WERI-Rb-1 (cell line): ENCODE measurements around the gene FMN2.

Experiments used
- DNase-seq: peaks from one replicate; pipeline ENCODE4 v3.0.0-alpha.2; 2020
- H3K27ac ChIP-seq: fragments of 250-450 bp; sonication (Bioruptor Pico); 2 replicates; pipeline ENCODE4 v1.5.1; 2020; ENCODE audit warnings: mild to moderate bottlenecking, moderate library complexity
- H3K27me3 ChIP-seq: fragments of 250-450 bp; sonication (Bioruptor Pico); 2 replicates; pipeline ENCODE4 v1.5.1; 2021; ENCODE audit warnings: mild to moderate bottlenecking, low read depth, moderate library complexity; ENCODE audit not compliant: insufficient read depth, severe bottlenecking
- H3K36me3 ChIP-seq: fragments of 250-450 bp; sonication (Bioruptor Pico); 2 replicates; pipeline ENCODE4 v1.5.1; 2020; ENCODE audit warnings: mild to moderate bottlenecking, moderate library complexity
- H3K4me3 ChIP-seq: 2 replicates; pipeline ENCODE4 v1.5.1; 2011; ENCODE audit warnings: low read depth, mild to moderate bottlenecking, control low read depth, low read length
- H3K9me3 ChIP-seq: fragments of 250-450 bp; sonication (Bioruptor Pico); 2 replicates; pipeline ENCODE4 v1.5.1; 2021; ENCODE audit warnings: mild to moderate bottlenecking, moderate library complexity; ENCODE audit not compliant: severe bottlenecking
- TF ChIP-seq, protein P1 (sequence below): IDR thresholded peaks from 2 replicates; pipeline ENCODE4 v1.5.1; 2011; ENCODE audit warnings: low read depth, mild to moderate bottlenecking, control low read depth, inconsistent platforms, low read length

The FMN2 gene

GRCh38 chr1:240091614-240092300, at the start of gene FMN2:
TSS of gene FMN2 (plus strand) at chr1:240091883. CDS start at chr1:240092110, 227 bp downstream.
- H3K27me3 ChIP-seq = no peaks in the 10 kb centered on the region
- H3K27ac ChIP-seq = peak within 1 kb of the TSS; percentile 97
- H3K36me3 ChIP-seq = peaks cover 39% of the 10 kb centered on the region
- peak; percentile 94 for DNase-seq
- H3K4me3 ChIP-seq = peak within 1 kb of the TSS; percentile 91
- peaks cover 8% of the 10 kb centered on the region for H3K9me3 ChIP-seq
- TF ChIP-seq, protein P1, sequence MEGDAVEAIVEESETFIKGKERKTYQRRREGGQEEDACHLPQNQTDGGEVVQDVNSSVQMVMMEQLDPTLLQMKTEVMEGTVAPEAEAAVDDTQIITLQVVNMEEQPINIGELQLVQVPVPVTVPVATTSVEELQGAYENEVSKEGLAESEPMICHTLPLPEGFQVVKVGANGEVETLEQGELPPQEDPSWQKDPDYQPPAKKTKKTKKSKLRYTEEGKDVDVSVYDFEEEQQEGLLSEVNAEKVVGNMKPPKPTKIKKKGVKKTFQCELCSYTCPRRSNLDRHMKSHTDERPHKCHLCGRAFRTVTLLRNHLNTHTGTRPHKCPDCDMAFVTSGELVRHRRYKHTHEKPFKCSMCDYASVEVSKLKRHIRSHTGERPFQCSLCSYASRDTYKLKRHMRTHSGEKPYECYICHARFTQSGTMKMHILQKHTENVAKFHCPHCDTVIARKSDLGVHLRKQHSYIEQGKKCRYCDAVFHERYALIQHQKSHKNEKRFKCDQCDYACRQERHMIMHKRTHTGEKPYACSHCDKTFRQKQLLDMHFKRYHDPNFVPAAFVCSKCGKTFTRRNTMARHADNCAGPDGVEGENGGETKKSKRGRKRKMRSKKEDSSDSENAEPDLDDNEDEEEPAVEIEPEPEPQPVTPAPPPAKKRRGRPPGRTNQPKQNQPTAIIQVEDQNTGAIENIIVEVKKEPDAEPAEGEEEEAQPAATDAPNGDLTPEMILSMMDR = no peak

GRCh38 chr1:240044620-240045019, 47.1 kb upstream of the FMN2 start:
- Histone ChIP-seq H3K4me3 (no peak overlapping the region), H3K36me3 (no peaks in the 10 kb centered on the region), H3K27me3 (no peaks in the 10 kb centered on the region), H3K9me3 (no peaks in the 10 kb centered on the region), H3K27ac (no peak overlapping the region)
- TF ChIP-seq, protein P1 = no peak
- no peak for DNase-seq

- no peaks in the 10 kb centered on the region for H3K36me3 ChIP-seq
- TF ChIP-seq, protein P1 = no peak
- H3K27me3 ChIP-seq = no peaks in the 10 kb centered on the region
- no peak overlapping the region for H3K4me3 ChIP-seq
- H3K9me3 ChIP-seq = no peaks in the 10 kb centered on the region
- peak; percentile 80 for DNase-seq
- peak overlapping the region; percentile 78 for H3K27ac ChIP-seq
These were observed 45.7 kb upstream of the FMN2 start for GRCh38 chr1:240046000-240046399.

DNA sequence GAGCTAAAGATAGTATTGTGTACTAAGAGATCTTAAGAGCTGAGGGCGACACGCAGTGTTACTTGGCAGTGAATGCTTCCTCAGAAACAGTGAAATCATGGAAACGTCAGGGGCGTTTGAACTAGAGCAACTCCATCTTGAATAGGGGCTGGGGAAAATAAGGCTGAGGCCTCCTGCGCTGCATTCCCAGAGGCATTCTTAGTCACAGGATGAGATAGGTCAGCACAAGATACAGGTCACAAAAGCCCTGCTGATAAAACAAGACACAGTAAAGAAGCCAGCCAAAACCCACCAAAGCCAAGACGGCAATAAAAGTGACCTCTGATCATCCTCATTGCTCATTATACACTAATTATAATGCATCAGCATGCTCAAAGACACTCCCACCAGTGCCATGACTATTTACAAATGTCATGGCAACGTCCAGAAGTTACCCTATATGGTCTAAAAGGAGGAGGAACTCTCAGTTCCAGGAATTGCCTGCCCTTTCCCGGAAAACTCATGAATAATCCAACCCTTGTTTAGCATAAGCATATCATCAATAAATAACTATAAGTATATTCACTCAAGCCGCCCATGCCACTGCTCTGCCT, 37.5 kb upstream of the FMN2 start:
- TF ChIP-seq, protein P1 = no peak
- H3K9me3 ChIP-seq = no peaks in the 10 kb centered on the region
- H3K36me3 ChIP-seq = no peaks in the 10 kb centered on the region
- H3K27ac ChIP-seq = no peak overlapping the region
- no peak for DNase-seq
- H3K4me3 ChIP-seq = no peak overlapping the region
- H3K27me3 ChIP-seq = no peaks in the 10 kb centered on the region

- H3K27me3 ChIP-seq = no peaks in the 10 kb centered on the region
- no peak overlapping the region for H3K4me3 ChIP-seq
- DNase-seq = no peak
- no peaks in the 10 kb centered on the region for H3K36me3 ChIP-seq
- no peaks in the 10 kb centered on the region for H3K9me3 ChIP-seq
- peak overlapping the region; percentile 20; the same call in 1 of the 2 replicates for H3K27ac ChIP-seq
- TF ChIP-seq, protein P1 = no peak
These were observed 35.7 kb upstream of the FMN2 start for GRCh38 chr1:240055936-240056335.

GRCh38 chr1:240056350-240056749, 35.3 kb upstream of the FMN2 start:
- Histone ChIP-seq H3K27me3 (no peaks in the 10 kb centered on the region), H3K27ac (peak overlapping the region; percentile 20; the same call in 1 of the 2 replicates), H3K9me3 (no peaks in the 10 kb centered on the region), H3K36me3 (no peaks in the 10 kb centered on the region), H3K4me3 (no peak overlapping the region)
- TF ChIP-seq, protein P1 = no peak
- no peak for DNase-seq
